NCI-H1436 (cell line): ENCODE data around the gene P2RX2.
A peak's percentile ranks its signal among the peaks of the same experiment; 100 is the strongest.

Experiments used
- DNase-seq: peaks from one replicate; lab custom pipeline; 2025; lab: John Stamatoyannopoulos, UW

The P2RX2 gene

GRCh38 chr12:132603240-132604150 is 15.1 kb upstream of the P2RX2 start:
- no peak for DNase-seq

- no peak for DNase-seq
Observed at GRCh38 chr12:132604151-132604618, 14.4 kb upstream of the P2RX2 start.

GRCh38 chr12:132604668-132605441 is 13.7 kb upstream of the P2RX2 start:
- no peak for DNase-seq

GRCh38 chr12:132605892-132606291 is 12.7 kb upstream of the P2RX2 start:
- no peak for DNase-seq

GRCh38 chr12:132606466-132606865 is 12.1 kb upstream of the P2RX2 start:
- no peak for DNase-seq

GRCh38 chr12:132606927-132607326 is 11.6 kb upstream of the P2RX2 start:
- DNase-seq = no peak

GRCh38 chr12:132608231-132609171 is 10.1 kb upstream of the P2RX2 start:
- DNase-seq = no peak

GRCh38 chr12:132610051-132610759 is 8.4 kb upstream of the P2RX2 start, which contains the start of gene LRCOL1:
Gene LRCOL1, minus strand, starts transcription at chr12:132610582. Its CDS starts 4,331 bp downstream, at chr12:132606251.
- DNase-seq = peak; percentile 18

- no peak for DNase-seq
Observed at GRCh38 chr12:132610866-132611602, 7.5 kb upstream of the P2RX2 start.

GRCh38 chr12:132611620-132612019 is 7.0 kb upstream of the P2RX2 start:
- DNase-seq = no peak

- no peak for DNase-seq
Observed at GRCh38 chr12:132614029-132614428, 4.5 kb upstream of the P2RX2 start.

GRCh38 chr12:132614861-132615578 is 3.6 kb upstream of the P2RX2 start:
- DNase-seq = peak; percentile 76

- no peak for DNase-seq
Observed at GRCh38 chr12:132615579-132616038, 3.0 kb upstream of the P2RX2 start.

- no peak for DNase-seq
Observed at GRCh38 chr12:132617135-132617701, 1.4 kb upstream of the P2RX2 start.

- DNase-seq = no peak
Observed at GRCh38 chr12:132617822-132618682, 524 bp upstream of the P2RX2 start.

- DNase-seq = no peak
Observed at GRCh38 chr12:132619071-132619385, 452 bp downstream of the P2RX2 start.

- DNase-seq = no peak
Observed at GRCh38 chr12:132619386-132620112, 973 bp downstream of the P2RX2 start.
